ENCODE data around the gene PSD. TPM values are rescaled to one million over a fixed set of nuclear protein-coding genes. Genes with fewer than 3 reads are reported as not detected.

PSD gene
- total and polyA plus RNA-seq, 9 of the 15 experiments (the other 6 are each of a cell fraction or from before 2014, with no cell fraction given) = 0.11 to 1.7 (median 0.54) TPM; not detected in 2

GRCh38 chr10:102455893-102456471 is 37.4 kb upstream of the PSD start (continued):
- no peak for TF ChIP-seq SFPQ (IDR thresholded peaks at IDR 0.05; ENCODE audit: low read depth, low read length)
- no peak for TF ChIP-seq EGR1 (conservative IDR thresholded peaks at IDR 0.05)
- TF ChIP-seq ZNF165 (CRISPR knock-in tag; IDR thresholded peaks at IDR 0.05; ENCODE audit: borderline replicate concordance) = no peak
- no peak for TF ChIP-seq ZNF444 (CRISPR knock-in tag; IDR thresholded peaks at IDR 0.05)
- TF ChIP-seq FOXA1 (IDR thresholded peaks at IDR 0.05; ENCODE audit: borderline replicate concordance) = no peak
- TF ChIP-seq IRF9 (tag; IDR thresholded peaks at IDR 0.05) = peak; percentile 86
- 0 out of 4 replicates have a peak, but pooled peaks of 1 of the 2 experiments have one; percentile 31 for TF ChIP-seq TBL1XR1 (IDR thresholded peaks at IDR 0.05; ENCODE audit: low read length in 2 of 2)
- peak; percentile 88; the same call in 1 of the 2 replicates for TF ChIP-seq ARID3A (IDR thresholded peaks at IDR 0.05; ENCODE audit: borderline replicate concordance, low read depth, low read length)
- no peak for TF ChIP-seq PCBP1 (IDR thresholded peaks at IDR 0.05; ENCODE audit: low read depth, low read length, poor library complexity, severe bottlenecking)
- TF ChIP-seq SETDB1 (IDR thresholded peaks at IDR 0.05; ENCODE audit: low read length) = no peak
- no peak for TF ChIP-seq RBM39 (optimal IDR thresholded peaks at IDR 0.05; ENCODE audit: low read depth, low read length)
- TF ChIP-seq PHF20 (IDR thresholded peaks at IDR 0.05; ENCODE audit: partially characterized antibody) = no peak
- no peak for TF ChIP-seq NFATC3 (IDR thresholded peaks at IDR 0.05)
- no peak for TF ChIP-seq MYNN (IDR thresholded peaks at IDR 0.05)
- TF ChIP-seq MYNN (CRISPR knock-in tag; IDR thresholded peaks at IDR 0.05) = no peak
- TF ChIP-seq ZNF277 (CRISPR knock-in tag; IDR thresholded peaks at IDR 0.05; ENCODE audit: borderline replicate concordance) = no peak
- no peak for TF ChIP-seq ZFP91 (CRISPR knock-in tag; IDR thresholded peaks at IDR 0.05)
- no peak for TF ChIP-seq HNRNPUL1 (IDR thresholded peaks at IDR 0.05; ENCODE audit: low read length)
